ENCODE results near the gene ZNF69.
"Not testable (repeated sequence)": the region's sequence is repeated elsewhere in the genome, so short reads cannot be mapped to it uniquely, and the experiment has no call there.

The ZNF69 gene

DNA sequence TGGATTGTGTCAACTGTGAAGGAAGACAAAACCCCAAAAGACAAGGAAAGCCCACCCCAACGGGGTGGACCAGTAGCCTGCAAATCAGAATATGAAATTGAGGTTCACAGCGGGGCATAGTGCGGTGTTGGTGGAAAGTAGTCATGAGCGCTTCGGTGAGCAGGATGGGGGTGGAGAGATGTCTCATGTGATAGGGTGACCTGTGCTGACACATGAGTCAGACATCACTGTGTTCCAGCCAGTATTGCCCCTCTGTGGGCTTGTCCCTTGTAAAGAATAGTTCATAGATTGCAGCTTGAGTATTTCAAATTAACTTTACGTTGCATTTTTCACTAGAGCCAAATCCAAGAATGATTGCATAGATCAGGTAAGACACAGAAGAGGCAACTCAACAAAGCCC lies 7.3 kb downstream of the ZNF69 start:
- H3K4me3 ChIP-seq (ENCODE audit: low read depth, low read length) = no peak overlapping the region
- no peak for DNase-seq (ENCODE audit: low read depth)
- TF ChIP-seq, protein P1, sequence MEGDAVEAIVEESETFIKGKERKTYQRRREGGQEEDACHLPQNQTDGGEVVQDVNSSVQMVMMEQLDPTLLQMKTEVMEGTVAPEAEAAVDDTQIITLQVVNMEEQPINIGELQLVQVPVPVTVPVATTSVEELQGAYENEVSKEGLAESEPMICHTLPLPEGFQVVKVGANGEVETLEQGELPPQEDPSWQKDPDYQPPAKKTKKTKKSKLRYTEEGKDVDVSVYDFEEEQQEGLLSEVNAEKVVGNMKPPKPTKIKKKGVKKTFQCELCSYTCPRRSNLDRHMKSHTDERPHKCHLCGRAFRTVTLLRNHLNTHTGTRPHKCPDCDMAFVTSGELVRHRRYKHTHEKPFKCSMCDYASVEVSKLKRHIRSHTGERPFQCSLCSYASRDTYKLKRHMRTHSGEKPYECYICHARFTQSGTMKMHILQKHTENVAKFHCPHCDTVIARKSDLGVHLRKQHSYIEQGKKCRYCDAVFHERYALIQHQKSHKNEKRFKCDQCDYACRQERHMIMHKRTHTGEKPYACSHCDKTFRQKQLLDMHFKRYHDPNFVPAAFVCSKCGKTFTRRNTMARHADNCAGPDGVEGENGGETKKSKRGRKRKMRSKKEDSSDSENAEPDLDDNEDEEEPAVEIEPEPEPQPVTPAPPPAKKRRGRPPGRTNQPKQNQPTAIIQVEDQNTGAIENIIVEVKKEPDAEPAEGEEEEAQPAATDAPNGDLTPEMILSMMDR (conservative IDR thresholded peaks at IDR 0.05; ENCODE audit: low read depth, low read length) = no peak

DNA sequence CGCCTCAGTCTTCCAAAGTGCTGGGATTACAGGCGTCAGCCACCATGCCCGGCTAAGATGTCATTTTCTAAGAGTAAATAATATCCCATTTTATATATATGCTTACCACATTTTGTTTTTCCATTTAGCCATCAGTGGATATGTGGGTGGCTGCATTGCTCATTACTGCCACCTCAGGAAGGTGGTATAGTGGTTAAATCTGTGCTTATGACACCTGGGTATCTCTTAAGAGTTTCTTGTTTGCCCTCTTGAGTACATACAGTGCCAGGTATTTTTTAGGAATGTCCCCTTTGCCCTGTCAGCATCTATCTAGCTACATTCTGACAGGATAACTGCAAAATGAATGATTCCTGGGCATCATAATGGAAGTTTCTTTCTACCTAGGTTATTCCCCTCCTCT lies 14.6 kb downstream of the ZNF69 start:
- no peak overlapping the region for H3K4me3 ChIP-seq (ENCODE audit: low read depth, low read length)
- no peak for DNase-seq (ENCODE audit: low read depth)
- TF ChIP-seq, protein P1 (conservative IDR thresholded peaks at IDR 0.05; ENCODE audit: low read depth, low read length) = no peak

DNA sequence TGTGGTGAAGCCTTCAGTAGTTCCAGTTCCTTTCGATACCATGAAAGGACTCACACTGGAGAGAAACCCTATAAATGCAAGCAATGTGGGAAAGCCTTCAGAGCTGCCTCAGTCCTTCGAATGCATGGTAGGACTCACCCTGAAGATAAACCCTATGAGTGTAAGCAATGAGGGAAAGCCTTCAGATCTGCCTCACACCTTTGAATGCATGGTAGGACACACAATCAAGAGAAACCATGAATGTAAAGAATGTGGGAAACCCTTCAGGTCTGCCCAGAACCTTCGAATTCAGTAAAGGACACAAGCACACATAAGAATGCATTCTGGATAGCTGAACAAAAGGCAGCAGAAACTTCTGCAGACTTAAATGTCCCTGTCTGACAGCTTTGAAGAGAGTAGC lies 18.3 kb downstream of the ZNF69 start:
- no peak for DNase-seq (ENCODE audit: low read depth)

DNA sequence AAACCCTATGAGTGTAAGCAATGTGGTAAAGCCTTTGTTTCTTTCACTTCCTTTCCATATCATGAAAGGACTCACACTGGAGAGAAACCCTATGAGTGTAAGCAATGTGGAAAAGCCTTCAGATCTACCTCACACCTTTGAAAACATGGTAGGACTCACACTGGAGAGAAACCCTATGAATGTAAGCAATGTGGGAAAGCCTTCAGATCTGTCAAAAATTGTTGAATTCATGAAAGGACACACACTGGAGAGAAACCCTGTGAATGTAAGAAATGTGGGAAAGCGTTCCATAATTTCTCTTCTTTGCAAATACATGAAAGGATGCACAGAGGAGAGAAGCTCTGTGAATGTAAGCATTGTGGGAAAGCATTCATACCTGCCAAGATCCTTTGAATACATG lies 24.4 kb downstream of the ZNF69 start:
- H3K4me3 ChIP-seq (ENCODE audit: low read depth, low read length); DNase-seq (ENCODE audit: low read depth): not testable (repeated sequence)

More for the DNA sequence above, 18.3 kb downstream of the ZNF69 start:
- no peak overlapping the region for H3K4me3 ChIP-seq (ENCODE audit: low read depth, low read length)
- TF ChIP-seq, protein P1 (conservative IDR thresholded peaks at IDR 0.05; ENCODE audit: low read depth, low read length) = no peak

DNA sequence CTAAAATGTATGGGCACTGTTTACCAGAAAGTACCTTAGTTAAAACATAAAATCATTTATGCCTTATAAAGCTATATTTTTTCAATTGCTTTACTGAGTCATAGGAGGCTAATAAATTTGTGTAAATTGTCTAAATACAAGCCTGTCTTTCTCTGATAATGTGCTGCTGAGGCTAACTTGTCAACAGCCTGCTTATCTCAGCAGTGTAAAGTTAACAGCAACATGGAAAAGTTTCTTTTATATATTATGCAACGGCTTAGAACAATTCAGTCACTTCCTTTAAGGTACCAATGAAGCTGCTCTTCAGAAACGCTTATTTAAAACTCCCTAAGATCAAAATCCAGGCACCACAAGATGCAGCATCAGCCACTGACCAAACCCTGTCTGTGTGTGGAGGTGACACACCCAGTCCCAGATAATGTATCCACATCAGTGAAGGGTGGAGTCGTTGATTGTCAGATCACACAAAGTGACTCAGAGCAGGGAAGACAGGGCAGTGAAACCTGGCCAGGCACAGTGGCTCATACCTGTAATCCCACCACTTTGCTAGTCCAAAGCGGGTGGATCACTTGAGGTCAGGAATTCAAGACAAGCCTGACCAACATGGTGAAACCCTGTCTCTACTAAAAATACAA lies 27.0 kb downstream of the ZNF69 start:
- H3K4me3 ChIP-seq (ENCODE audit: low read depth, low read length); DNase-seq (ENCODE audit: low read depth): not testable (repeated sequence)

DNA sequence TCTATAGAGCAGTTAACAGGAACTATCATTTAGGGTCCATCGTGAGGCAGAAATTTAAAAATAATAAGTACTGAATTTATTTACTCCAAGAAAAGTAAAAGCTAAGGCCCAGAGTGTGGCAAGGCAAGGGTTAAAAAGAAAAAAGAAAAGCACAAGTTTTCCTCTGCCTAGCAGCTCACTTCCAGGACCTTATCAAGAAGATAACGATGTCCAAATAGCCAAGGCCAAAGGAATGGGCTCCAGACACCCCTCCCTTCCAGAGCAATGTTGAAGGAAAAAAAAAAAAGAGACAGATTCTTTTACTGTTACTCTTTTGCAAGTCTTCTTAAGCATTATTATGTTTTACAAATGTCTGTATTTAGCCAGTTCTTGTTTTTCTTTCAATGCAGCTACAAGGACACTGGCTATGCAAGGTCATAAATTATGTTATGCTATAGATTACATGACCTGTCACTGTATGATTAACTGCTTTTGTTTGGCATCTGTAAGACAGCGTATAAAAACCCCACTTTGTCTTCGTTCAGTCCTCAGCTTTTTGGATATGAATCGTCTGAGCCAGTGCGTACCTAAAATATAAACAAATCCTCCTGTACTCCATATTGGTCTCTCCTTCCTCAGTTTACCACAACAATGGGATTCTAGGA lies 34.4 kb downstream of the ZNF69 start:
- TF ChIP-seq, protein P1 (conservative IDR thresholded peaks at IDR 0.05; ENCODE audit: low read depth, low read length) = no peak
- no peak overlapping the region for H3K4me3 ChIP-seq (ENCODE audit: low read depth, low read length)
- DNase-seq (ENCODE audit: low read depth) = no peak

DNA sequence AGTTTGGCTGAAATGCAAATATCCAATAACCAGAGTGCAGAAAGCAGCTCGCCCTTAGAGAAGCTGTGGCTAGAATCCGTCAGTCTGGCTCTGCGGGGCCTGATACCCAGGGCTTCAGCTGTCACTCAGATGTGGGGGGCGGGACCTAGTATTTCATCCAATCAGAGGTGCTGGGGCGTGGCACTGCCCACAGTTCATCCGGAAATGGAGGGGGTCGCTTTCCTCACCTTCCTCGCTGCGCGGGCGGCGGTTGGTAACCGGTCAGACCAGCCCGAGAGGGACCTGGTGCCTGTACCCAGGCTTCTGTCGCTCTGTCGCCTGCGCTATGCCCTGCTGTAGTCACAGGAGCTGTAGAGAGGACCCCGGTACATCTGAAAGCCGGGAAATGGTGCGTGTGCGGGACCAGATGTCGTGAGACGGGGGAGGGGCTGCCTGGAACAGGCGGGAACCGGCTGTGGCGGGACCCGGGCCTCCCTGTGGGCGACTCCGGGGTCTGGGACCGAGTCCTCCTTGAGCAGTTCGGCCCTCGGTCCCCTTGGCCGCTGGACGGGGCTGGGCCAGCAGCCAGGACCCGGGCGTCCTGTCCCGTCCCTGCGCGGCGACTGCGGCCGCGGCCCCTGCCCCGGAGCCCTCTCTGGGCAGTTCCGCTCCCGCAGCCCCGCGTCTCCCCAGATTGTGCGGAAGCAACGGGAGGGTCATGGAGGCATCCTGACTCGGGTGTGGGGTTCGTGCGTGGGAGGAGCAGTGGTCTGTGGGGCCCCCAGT lies 37.5 kb downstream of the ZNF69 start, which contains the start of gene ZNF700:
Gene ZNF700, plus strand, starts transcription at position 222 of the 765 bp plus-strand sequence. Its CDS starts 104 bp downstream, at position 326.
- H3K4me3 ChIP-seq (ENCODE audit: low read depth, low read length) = peak within 1 kb of the TSS; percentile 95
- DNase-seq (ENCODE audit: low read depth) = peak; percentile 92
- TF ChIP-seq, protein P1 (conservative IDR thresholded peaks at IDR 0.05; ENCODE audit: low read depth, low read length) = no peak

DNA sequence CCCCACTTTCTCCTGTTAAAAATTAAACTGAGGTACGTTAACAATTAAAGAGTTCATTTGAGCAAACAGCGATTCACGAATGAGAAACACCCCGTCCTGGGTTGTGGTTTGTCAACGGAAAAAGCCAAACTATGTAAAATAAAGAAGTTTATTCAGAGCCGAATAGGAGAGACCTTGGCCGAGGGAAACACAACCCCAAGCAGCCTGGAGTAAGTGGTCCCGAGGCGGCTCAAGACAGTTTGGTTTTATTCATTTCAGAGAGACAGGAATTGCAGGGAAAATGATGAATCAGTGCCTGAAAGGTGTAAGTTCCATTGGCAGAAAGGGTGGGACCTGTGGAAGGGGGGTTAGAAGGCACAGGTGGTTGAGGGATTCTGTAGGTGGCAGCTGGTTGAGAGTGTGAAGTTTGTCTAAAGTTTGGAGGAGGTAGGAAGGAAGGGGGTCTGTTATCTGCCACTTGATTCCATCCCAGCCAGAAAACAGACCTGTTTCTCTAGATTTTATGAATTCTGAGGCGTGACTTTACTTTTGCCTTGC lies 38.1 kb downstream of the ZNF69 start:
- H3K4me3 ChIP-seq (ENCODE audit: low read depth, low read length) = peak overlapping the region; percentile 95
- not testable (repeated sequence) for DNase-seq (ENCODE audit: low read depth)
